Measurements from ENCODE around the gene GALNT10. TPM values are rescaled to one million over a fixed set of nuclear protein-coding genes. Genes with fewer than 3 reads are reported as not detected.

The GALNT10 gene
- total and polyA plus RNA-seq, 2 of the 8 experiments (the other 6 are each of a cell fraction or from before 2014, with no cell fraction given) = 4.6 to 15.5 TPM

- TF ChIP-seq KDM1A (IDR thresholded peaks at IDR 0.05; ENCODE audit: borderline replicate concordance, low read length) = no peak
- no peak for TF ChIP-seq ATF2 (IDR thresholded peaks at IDR 0.05; ENCODE audit: low read length)
Measured at GRCh38 chr5:154466671-154467070, 276.1 kb downstream of the GALNT10 start (continued).
